ENCODE measurements around the gene ROBO1. TPM values are rescaled to one million over a fixed set of nuclear protein-coding genes. Genes with fewer than 3 reads are reported as not detected.

Gene ROBO1
- total RNA-seq, 1 experiment from 2014 or later, result 35.5 TPM

- Histone ChIP-seq H3K79me2 (ENCODE audit: low read length) (no peaks in the 10 kb centered on the region), H3K27me3 (ENCODE audit: low read length) (no peaks in the 10 kb centered on the region), H3K4me3 (ENCODE audit: low read length) (no peak overlapping the region), H4K20me1 (ENCODE audit: low read length) (no peaks in the 10 kb centered on the region), H2AFZ (ENCODE audit: low read length) (no peak overlapping the region), H3K36me3 (ENCODE audit: low read depth, low read length) (no peaks in the 10 kb centered on the region), H3F3A (ENCODE audit: low read length, unreplicated experiment) (no peaks in the 10 kb centered on the region), H3K9me2 (replicated peaks; ENCODE audit: low read length) (no peaks in the 10 kb centered on the region), H3K9ac (ENCODE audit: low read length) (no peak overlapping the region), H3K4me2 (ENCODE audit: low read length) (peak overlapping the region; percentile 13; the same call in 1 of the 2 replicates), H3K9me3 (ENCODE audit: low read length) (no peaks in the 10 kb centered on the region), H3K27ac (ENCODE audit: low read length) (no peak overlapping the region), H3K4me1 (ENCODE audit: insufficient read depth, low read length) (peaks cover 23% of the 10 kb centered on the region)
- ChIA-PET CTCF (no interaction called here), POLR2A (ENCODE audit: unreplicated experiment) (no interaction called here)
- intact Hi-C loops (cut with micrococcal nuclease), result no loop called here
- peak; percentile 49 for ATAC-seq
- BruUV-seq (replicated peaks), result no TSS peak
- TF ChIP-seq EZH2phosphoT487 (IDR thresholded peaks at IDR 0.05; ENCODE audit: borderline replicate concordance, low read length) (no peak), CTCF (conservative IDR thresholded peaks at IDR 0.05; ENCODE audit: low read depth, low read length) (no peak), EZH2 (IDR thresholded peaks at IDR 0.05; ENCODE audit: low read length, unreplicated experiment) (no peak)
- peak; percentile 39 for DNase-seq
Observed at GRCh38 chr3:78875851-78876250, 891.9 kb downstream of the ROBO1 start.

DNA sequence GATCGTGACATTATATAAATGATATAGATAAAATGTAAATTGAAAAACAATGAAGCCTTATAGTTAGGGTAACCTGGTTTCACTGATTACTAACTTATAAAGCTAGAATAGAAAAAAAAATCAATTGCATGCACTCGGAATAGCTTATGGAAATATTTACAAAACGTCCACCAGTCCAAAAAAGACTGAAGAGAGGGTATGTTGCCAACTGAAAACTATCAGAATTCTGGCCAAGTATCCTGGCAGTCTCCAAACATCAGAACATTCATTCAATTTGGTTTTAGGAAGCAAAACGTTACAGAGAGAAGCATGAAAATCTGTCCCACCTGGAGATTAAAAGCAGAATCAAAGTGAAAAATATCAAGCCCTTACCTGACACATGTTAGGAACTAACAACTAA, 892.4 kb downstream of the ROBO1 start:
- no peaks in the 10 kb centered on the region for H4K20me1 ChIP-seq (ENCODE audit: low read length)
- no peaks in the 10 kb centered on the region for H3K36me3 ChIP-seq (ENCODE audit: low read depth, low read length)
- ChIA-PET POLR2A (ENCODE audit: unreplicated experiment) (no interaction called here), CTCF (no interaction called here)
- BruUV-seq (replicated peaks), result no TSS peak
- H3K9me2 ChIP-seq (replicated peaks; ENCODE audit: low read length), result no peaks in the 10 kb centered on the region
- H3K4me1 ChIP-seq (ENCODE audit: insufficient read depth, low read length), result peaks cover 23% of the 10 kb centered on the region
- DNase-seq, result no peak
- H3K79me2 ChIP-seq (ENCODE audit: low read length), result no peaks in the 10 kb centered on the region
- no peaks in the 10 kb centered on the region for H3F3A ChIP-seq (ENCODE audit: low read length, unreplicated experiment)
- H3K27ac ChIP-seq (ENCODE audit: low read length), result no peak overlapping the region
- peak overlapping the region; percentile 13; the same call in 1 of the 2 replicates for H3K4me2 ChIP-seq (ENCODE audit: low read length)
- TF ChIP-seq CTCF (conservative IDR thresholded peaks at IDR 0.05; ENCODE audit: low read depth, low read length), result no peak
- TF ChIP-seq EZH2phosphoT487 (IDR thresholded peaks at IDR 0.05; ENCODE audit: borderline replicate concordance, low read length), result no peak
- no peak for TF ChIP-seq EZH2 (IDR thresholded peaks at IDR 0.05; ENCODE audit: low read length, unreplicated experiment)
- ATAC-seq, result no peak
- no peak overlapping the region for H3K4me3 ChIP-seq (ENCODE audit: low read length)
- H3K27me3 ChIP-seq (ENCODE audit: low read length), result no peaks in the 10 kb centered on the region
- H2AFZ ChIP-seq (ENCODE audit: low read length), result no peak overlapping the region
- intact Hi-C loops (cut with micrococcal nuclease), result no loop called here
- no peaks in the 10 kb centered on the region for H3K9me3 ChIP-seq (ENCODE audit: low read length)
- no peak overlapping the region for H3K9ac ChIP-seq (ENCODE audit: low read length)

DNA sequence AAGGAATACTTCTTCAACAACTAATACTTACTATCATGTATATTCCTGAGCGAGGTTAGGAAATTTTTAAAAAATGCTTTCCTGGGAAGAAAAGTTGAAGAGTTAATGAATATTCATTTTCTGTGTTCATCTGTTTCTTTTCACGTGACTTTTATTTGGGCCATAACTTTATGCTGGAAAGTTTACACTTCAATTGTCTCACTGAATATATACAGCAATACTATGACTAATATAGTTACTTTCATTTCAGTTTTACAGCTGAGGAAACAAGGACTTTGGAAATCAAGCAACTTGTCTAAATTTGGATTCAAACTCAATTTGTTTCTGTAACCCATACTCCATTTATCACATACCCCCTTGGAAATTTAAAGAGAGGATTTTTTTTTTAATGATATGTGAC, 894.2 kb downstream of the ROBO1 start:
- no TSS peak for BruUV-seq (replicated peaks)
- Histone ChIP-seq H4K20me1 (ENCODE audit: low read length) (no peaks in the 10 kb centered on the region), H3F3A (ENCODE audit: low read length, unreplicated experiment) (no peaks in the 10 kb centered on the region), H3K4me2 (ENCODE audit: low read length) (peak overlapping the region; percentile 53), H3K9me3 (ENCODE audit: low read length) (no peaks in the 10 kb centered on the region), H3K27ac (ENCODE audit: low read length) (no peak overlapping the region), H3K9me2 (replicated peaks; ENCODE audit: low read length) (no peaks in the 10 kb centered on the region), H3K9ac (ENCODE audit: low read length) (no peak overlapping the region), H3K4me1 (ENCODE audit: insufficient read depth, low read length) (peaks cover 13% of the 10 kb centered on the region), H3K27me3 (ENCODE audit: low read length) (no peaks in the 10 kb centered on the region), H2AFZ (ENCODE audit: low read length) (0 out of 2 replicates have a peak overlapping the region, but pooled peaks have one; percentile 23), H3K36me3 (ENCODE audit: low read depth, low read length) (no peaks in the 10 kb centered on the region), H3K4me3 (ENCODE audit: low read length) (no peak overlapping the region), H3K79me2 (ENCODE audit: low read length) (no peaks in the 10 kb centered on the region)
- DNase-seq (peak; percentile 18), ATAC-seq (peak; percentile 31; the same call in 1 of the 2 replicates)
- intact Hi-C loops (cut with micrococcal nuclease), result no loop called here
- no peak for TF ChIP-seq CTCF (conservative IDR thresholded peaks at IDR 0.05; ENCODE audit: low read depth, low read length)
- ChIA-PET CTCF (no interaction called here), POLR2A (ENCODE audit: unreplicated experiment) (no interaction called here)

Measured in PC-3 (cell line).